Measurements from ENCODE around the gene SMAD3.

DNA sequence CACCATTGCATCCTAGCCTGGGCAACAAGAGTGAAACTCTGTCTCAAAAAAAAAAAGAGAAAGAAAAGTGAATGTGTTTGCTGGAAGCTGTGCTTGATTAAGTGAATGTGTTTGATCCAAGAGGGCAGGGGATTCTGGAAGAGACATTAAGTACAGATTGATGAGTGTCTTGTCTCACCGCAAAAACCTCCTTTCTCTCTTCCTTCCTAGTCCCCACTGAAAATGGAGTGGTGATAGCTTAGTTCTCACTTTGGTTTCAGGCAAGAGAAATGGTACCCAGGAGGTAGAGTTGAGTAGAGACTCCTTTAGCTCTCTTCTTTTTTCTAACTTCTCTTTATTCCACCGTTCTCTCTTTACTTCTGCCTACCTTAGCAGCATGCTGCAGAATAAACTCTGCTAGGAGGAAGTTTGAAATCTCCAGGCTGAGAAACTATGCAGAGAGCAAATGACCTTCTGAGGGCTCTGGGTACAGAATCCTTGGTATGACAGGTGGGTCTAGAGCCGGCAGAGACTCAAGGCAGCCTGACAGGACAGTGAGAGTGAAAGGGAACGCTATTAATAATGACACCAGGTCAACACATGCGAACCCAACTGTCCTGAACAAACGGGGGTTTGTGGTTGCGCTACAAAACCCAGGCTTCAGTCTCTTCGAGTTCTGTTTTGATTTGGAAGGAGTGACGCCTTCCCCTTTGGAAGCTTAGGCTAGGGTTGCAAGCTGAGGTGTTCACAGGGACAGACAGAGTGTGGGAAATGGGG, 74.9 kb downstream of the SMAD3 start:
- TF ChIP-seq EZH2 (IDR thresholded peaks at IDR 0.05; ENCODE audit: borderline replicate concordance, insufficient read depth, low read depth, low read length, poor library complexity, severe bottlenecking): no peak
- no peak for TF ChIP-seq CTCF (IDR thresholded peaks at IDR 0.05)
